ENCODE measurements around the gene PCBP2.
"Not testable (repeated sequence)": the region's sequence is repeated elsewhere in the genome, so short reads cannot be mapped to it uniquely, and the experiment has no call there.

DNA sequence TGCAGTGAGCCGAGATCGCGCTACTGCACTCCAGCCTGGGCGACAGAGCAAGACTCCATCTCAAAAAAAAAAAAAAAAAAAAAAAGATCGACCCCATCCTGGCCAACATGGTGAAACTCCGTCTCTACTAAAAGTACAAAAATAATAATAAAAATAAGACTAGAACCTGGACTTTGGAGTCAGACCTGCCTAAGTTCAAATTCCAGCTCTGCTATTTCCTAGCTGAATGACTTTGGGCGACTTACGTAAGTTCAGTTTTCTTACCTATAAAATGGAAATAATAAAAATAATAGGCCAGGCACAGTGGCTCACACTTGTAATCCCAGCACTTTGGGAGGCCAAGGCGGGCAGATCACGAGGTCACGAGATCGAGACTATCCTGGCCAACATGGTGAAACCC lies 29.7 kb upstream of the PCBP2 start:
- TF ChIP-seq, protein P1, sequence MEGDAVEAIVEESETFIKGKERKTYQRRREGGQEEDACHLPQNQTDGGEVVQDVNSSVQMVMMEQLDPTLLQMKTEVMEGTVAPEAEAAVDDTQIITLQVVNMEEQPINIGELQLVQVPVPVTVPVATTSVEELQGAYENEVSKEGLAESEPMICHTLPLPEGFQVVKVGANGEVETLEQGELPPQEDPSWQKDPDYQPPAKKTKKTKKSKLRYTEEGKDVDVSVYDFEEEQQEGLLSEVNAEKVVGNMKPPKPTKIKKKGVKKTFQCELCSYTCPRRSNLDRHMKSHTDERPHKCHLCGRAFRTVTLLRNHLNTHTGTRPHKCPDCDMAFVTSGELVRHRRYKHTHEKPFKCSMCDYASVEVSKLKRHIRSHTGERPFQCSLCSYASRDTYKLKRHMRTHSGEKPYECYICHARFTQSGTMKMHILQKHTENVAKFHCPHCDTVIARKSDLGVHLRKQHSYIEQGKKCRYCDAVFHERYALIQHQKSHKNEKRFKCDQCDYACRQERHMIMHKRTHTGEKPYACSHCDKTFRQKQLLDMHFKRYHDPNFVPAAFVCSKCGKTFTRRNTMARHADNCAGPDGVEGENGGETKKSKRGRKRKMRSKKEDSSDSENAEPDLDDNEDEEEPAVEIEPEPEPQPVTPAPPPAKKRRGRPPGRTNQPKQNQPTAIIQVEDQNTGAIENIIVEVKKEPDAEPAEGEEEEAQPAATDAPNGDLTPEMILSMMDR (IDR thresholded peaks at IDR 0.05; ENCODE audit: poor library complexity, severe bottlenecking), result not testable (repeated sequence)
- TF ChIP-seq SMC3 (conservative IDR thresholded peaks at IDR 0.05; ENCODE audit: poor library complexity); MXI1 (conservative IDR thresholded peaks at IDR 0.05; ENCODE audit: poor library complexity, severe bottlenecking); EP300 (conservative IDR thresholded peaks at IDR 0.05; ENCODE audit: poor library complexity, severe bottlenecking); EZH2 (IDR thresholded peaks at IDR 0.05; ENCODE audit: borderline replicate concordance, insufficient read depth, low read length, poor library complexity, severe bottlenecking); TAF1 (IDR thresholded peaks at IDR 0.05; ENCODE audit: low read depth): not testable (repeated sequence)
- TF ChIP-seq, protein P2, sequence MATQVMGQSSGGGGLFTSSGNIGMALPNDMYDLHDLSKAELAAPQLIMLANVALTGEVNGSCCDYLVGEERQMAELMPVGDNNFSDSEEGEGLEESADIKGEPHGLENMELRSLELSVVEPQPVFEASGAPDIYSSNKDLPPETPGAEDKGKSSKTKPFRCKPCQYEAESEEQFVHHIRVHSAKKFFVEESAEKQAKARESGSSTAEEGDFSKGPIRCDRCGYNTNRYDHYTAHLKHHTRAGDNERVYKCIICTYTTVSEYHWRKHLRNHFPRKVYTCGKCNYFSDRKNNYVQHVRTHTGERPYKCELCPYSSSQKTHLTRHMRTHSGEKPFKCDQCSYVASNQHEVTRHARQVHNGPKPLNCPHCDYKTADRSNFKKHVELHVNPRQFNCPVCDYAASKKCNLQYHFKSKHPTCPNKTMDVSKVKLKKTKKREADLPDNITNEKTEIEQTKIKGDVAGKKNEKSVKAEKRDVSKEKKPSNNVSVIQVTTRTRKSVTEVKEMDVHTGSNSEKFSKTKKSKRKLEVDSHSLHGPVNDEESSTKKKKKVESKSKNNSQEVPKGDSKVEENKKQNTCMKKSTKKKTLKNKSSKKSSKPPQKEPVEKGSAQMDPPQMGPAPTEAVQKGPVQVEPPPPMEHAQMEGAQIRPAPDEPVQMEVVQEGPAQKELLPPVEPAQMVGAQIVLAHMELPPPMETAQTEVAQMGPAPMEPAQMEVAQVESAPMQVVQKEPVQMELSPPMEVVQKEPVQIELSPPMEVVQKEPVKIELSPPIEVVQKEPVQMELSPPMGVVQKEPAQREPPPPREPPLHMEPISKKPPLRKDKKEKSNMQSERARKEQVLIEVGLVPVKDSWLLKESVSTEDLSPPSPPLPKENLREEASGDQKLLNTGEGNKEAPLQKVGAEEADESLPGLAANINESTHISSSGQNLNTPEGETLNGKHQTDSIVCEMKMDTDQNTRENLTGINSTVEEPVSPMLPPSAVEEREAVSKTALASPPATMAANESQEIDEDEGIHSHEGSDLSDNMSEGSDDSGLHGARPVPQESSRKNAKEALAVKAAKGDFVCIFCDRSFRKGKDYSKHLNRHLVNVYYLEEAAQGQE (IDR thresholded peaks at IDR 0.05; ENCODE audit: borderline replicate concordance), result not testable (repeated sequence)
